MCF 10A (cell line): Measurements from ENCODE around the gene MAP7. TPM values are rescaled to one million over a fixed set of nuclear protein-coding genes. Genes with fewer than 3 reads are reported as not detected.

Experiments
- BruUV-seq: library from RNA; stranded (reverse); fragments of 400-500 nt; replicated peaks from 2 replicates; lab custom pipeline; 2021; lab: Mats Ljungman, UMichigan
- CTCF ChIA-PET: fragments of 300-600 bp; sonication (Branson Sonifier 250); formaldehyde crosslinking; extraction: SDS; loops from one replicate; lab custom pipeline; 2021; ENCODE audit warnings: antibody characterized with exemption, inconsistent platforms; lab: Yijun Ruan, JAX
- POLR2A ChIA-PET: fragments of 300-600, 350-650 bp; sonication (Branson Sonifier 250); formaldehyde crosslinking; extraction: SDS; loops from one replicate; lab custom pipeline; 2020; ENCODE audit warnings: antibody characterized with exemption, inconsistent platforms; lab: Yijun Ruan, JAX
- DNase-seq: peaks from one replicate; pipeline ENCODE4 v3.0.0-alpha.2; 2018; ENCODE audit not compliant: unreplicated experiment
- H3K27ac Mint-ChIP-seq: one replicate; pipeline ENCODE4 v1.8.0; 2022; ENCODE audit warnings: mild to moderate bottlenecking, low read depth, mixed read lengths; ENCODE audit not compliant: unreplicated experiment
- H3K27me3 Mint-ChIP-seq: one replicate; pipeline ENCODE4 v1.8.0; 2022; ENCODE audit warnings: mixed read lengths; ENCODE audit not compliant: insufficient read depth, unreplicated experiment
- H3K36me3 Mint-ChIP-seq: one replicate; pipeline ENCODE4 v1.8.0; 2022; ENCODE audit warnings: mild to moderate bottlenecking, moderate library complexity, mixed read lengths; ENCODE audit not compliant: insufficient read depth, unreplicated experiment
- H3K4me1 Mint-ChIP-seq: one replicate; pipeline ENCODE4 v1.8.0; 2022; ENCODE audit warnings: mixed read lengths; ENCODE audit not compliant: insufficient read depth, unreplicated experiment
- H3K4me3 Mint-ChIP-seq: one replicate; pipeline ENCODE4 v1.8.0; 2022; ENCODE audit warnings: mild to moderate bottlenecking, moderate library complexity, mixed read lengths; ENCODE audit not compliant: unreplicated experiment
- H3K9me3 Mint-ChIP-seq: one replicate; pipeline ENCODE4 v1.8.0; 2022; ENCODE audit warnings: mixed read lengths; ENCODE audit not compliant: unreplicated experiment
- intact Hi-C: fragments of 100-400 bp; cut with micrococcal nuclease; formaldehyde crosslinking; loops from 2 replicates; pipeline ENCODE4 v1.14.1; 2022
- total RNA-seq: library from RNA; stranded (reverse); gene quantifications from 2 replicates; pipeline ENCODE4 v1.2.3, GENCODE V29; 2022
- TF ChIP-seq, protein P1 (sequence below): fragments of 200-600 bp; IDR thresholded peaks from one replicate; pipeline ENCODE4 v1.8.0; 2022; ENCODE audit warnings: antibody characterized with exemption, mild to moderate bottlenecking; ENCODE audit not compliant: unreplicated experiment

MAP7 gene
- total RNA-seq, 1 experiment from 2014 or later, result 17.2 TPM

DNA sequence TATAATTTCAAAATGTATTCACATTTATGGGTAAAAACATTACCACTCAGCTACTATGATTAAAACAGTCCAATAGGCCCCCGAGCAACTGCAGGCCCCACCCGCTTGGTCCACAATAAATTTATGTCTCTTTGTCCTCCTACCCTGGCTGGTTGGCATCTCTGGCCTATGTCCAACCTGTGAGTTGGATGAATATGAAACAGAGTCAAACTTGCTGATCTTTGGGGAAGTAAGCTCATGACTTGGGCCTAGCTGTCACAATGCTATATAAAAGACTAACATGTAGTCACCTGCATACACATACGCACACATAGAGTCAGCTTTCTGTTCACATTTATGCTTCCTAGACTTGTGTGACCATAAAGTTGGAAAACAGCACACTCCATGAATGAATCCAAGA, 20.5 kb downstream of the MAP7 start:
- Mint-ChIP-seq H3K27me3 (no peaks in the 10 kb centered on the region), H3K36me3 (no peaks in the 10 kb centered on the region), H3K9me3 (no peaks in the 10 kb centered on the region), H3K4me1 (no peaks in the 10 kb centered on the region), H3K27ac (no peak overlapping the region), H3K4me3 (no peak overlapping the region)
- ChIA-PET CTCF (interaction anchor here (0.6 to 0.8 kb wide), 3 partner anchors 111 to 262 kb away, joined by 3 read pairs; partner anchors contain the start of gene MAP3K5), POLR2A (interaction anchor here (0.6 kb wide), 2 partner anchors 10 to 18 kb away, joined by 4 read pairs; no protein-coding TSS in a partner anchor)
- no TSS peak for BruUV-seq
- TF ChIP-seq, protein P1, sequence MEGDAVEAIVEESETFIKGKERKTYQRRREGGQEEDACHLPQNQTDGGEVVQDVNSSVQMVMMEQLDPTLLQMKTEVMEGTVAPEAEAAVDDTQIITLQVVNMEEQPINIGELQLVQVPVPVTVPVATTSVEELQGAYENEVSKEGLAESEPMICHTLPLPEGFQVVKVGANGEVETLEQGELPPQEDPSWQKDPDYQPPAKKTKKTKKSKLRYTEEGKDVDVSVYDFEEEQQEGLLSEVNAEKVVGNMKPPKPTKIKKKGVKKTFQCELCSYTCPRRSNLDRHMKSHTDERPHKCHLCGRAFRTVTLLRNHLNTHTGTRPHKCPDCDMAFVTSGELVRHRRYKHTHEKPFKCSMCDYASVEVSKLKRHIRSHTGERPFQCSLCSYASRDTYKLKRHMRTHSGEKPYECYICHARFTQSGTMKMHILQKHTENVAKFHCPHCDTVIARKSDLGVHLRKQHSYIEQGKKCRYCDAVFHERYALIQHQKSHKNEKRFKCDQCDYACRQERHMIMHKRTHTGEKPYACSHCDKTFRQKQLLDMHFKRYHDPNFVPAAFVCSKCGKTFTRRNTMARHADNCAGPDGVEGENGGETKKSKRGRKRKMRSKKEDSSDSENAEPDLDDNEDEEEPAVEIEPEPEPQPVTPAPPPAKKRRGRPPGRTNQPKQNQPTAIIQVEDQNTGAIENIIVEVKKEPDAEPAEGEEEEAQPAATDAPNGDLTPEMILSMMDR, result no peak
- no peak for DNase-seq
- intact Hi-C loops, result no loop called here

DNA sequence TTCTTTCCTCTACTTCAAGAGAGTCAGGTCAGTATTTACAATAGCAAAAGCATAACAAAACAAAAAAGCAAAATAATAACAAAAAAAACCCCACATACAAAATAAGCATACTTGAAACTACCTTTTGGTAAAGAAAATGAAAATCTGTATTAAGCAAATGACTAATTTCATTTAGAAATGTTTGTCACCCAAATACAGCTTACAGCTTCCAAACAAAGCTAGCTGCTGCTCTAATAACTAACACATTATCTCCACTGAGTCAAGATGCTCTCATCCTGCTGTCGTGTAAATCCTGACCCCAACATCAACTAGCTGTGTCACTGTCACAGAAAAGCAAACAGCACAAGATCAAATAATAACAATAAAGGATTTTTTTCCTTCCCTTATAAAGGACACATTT, 21.7 kb downstream of the MAP7 start:
- intact Hi-C loops, result no loop called here
- TF ChIP-seq, protein P1, result no peak
- H3K4me3 Mint-ChIP-seq, result no peak overlapping the region
- no TSS peak for BruUV-seq
- no peak for DNase-seq
- no peaks in the 10 kb centered on the region for H3K36me3 Mint-ChIP-seq
- no peaks in the 10 kb centered on the region for H3K9me3 Mint-ChIP-seq
- POLR2A ChIA-PET, result interaction anchor here (1.0 kb wide), 1 partner anchor 12 kb away, joined by 3 read pairs; no protein-coding TSS in a partner anchor
- no peaks in the 10 kb centered on the region for H3K27me3 Mint-ChIP-seq
- CTCF ChIA-PET, result interaction anchor here (0.7 to 1.0 kb wide), 2 partner anchors 19 to 22 kb away, joined by 3 to 6 read pairs; partner anchors contain the start of gene MAP7
- no peak overlapping the region for H3K27ac Mint-ChIP-seq
- H3K4me1 Mint-ChIP-seq, result no peaks in the 10 kb centered on the region

DNA sequence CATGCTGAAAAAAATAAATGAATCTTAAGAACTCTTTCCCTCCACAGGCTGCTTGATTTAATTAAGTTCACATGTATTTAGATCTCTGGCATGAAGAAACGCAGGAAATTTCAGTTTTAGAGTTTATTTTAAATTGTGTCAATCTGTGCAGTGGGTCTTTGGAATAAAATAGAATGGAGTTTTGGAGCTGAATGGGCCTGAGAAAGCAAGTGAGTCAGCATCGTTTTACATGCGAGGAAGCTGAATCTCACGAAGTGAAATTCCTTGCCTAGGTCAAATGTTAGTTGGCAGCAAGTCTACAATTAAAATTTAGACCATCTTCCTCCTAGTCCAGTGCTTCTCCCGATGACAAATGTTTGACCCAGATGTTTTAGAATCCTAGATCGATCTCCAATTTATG, 22.4 kb downstream of the MAP7 start:
- no TSS peak for BruUV-seq
- no peak for DNase-seq
- ChIA-PET CTCF (no interaction called here), POLR2A (interaction anchor here (1.0 kb wide), 1 partner anchor 12 kb away, joined by 3 read pairs; no protein-coding TSS in a partner anchor)
- Mint-ChIP-seq H3K4me1 (no peaks in the 10 kb centered on the region), H3K27ac (no peak overlapping the region), H3K36me3 (no peaks in the 10 kb centered on the region), H3K4me3 (no peak overlapping the region), H3K9me3 (no peaks in the 10 kb centered on the region), H3K27me3 (no peaks in the 10 kb centered on the region)
- TF ChIP-seq, protein P1, result no peak
- intact Hi-C loops, result no loop called here

DNA sequence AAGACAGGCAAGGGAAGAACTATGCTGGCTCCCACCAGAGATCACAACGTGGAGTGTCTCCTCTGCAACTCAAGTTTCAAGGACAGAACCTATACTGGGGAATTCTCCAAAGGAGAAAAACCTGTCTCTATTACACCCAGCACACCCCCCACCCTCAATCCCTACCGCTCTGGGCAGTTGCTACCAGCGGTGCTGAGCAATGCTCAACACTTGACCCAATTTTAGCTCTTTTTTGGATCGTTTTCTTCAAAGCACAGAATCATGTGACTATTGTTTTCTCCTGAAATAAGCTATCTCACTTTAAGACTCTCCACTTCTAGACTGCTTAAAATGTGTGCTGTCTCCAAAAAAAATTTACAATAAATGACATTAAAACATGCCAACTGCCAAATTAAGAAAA, 23.3 kb downstream of the MAP7 start:
- BruUV-seq, result no TSS peak
- Mint-ChIP-seq H3K27ac (no peak overlapping the region), H3K9me3 (no peaks in the 10 kb centered on the region), H3K4me3 (no peak overlapping the region), H3K27me3 (no peaks in the 10 kb centered on the region), H3K4me1 (no peaks in the 10 kb centered on the region), H3K36me3 (no peaks in the 10 kb centered on the region)
- intact Hi-C loops, result no loop called here
- TF ChIP-seq, protein P1, result no peak
- no peak for DNase-seq
- POLR2A ChIA-PET, result interaction anchor here (0.8 kb wide), 1 partner anchor 124 kb away, joined by 3 read pairs; no protein-coding TSS in a partner anchor
- CTCF ChIA-PET, result interaction anchor here (0.7 to 1.0 kb wide), 2 partner anchors 20 to 53 kb away, joined by 3 to 6 read pairs; no protein-coding TSS in a partner anchor
